ENCODE measurements around the gene ISLR.

The ISLR gene

DNA sequence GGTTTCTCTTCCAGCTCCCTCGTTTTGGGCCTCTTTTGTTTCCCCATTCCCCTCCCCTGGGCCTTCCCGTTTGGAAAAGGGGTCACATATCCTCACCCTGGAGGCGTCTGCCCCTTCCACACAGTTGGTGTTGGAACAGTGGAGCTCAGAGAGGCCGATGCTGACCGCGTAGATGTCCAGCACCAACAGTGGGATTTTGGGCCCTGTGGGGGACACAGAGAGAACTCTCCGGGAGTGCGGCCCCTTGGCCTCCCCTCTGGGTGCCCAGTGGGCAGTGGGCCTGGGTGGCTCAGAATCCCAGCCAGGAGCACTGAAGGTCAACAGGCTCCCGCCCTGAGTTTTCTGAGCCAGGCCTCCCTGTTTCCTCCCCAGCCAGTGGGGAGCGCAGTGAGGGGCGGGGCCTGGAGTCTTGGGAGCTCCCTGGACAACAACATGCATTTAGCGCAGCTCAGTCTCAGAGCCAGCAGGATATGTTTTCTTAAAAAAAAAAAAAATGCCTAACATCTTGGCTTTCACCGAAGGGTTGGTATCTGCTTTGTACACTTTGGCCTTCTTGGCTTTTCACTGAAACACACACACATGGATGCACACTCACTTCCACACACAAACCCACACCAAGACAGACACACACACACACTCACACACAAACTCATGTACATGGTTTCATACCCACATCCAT lies 670 bp upstream of the ISLR start:
- no peak for DNase-seq (ENCODE audit: low read depth, low spot score)

DNA sequence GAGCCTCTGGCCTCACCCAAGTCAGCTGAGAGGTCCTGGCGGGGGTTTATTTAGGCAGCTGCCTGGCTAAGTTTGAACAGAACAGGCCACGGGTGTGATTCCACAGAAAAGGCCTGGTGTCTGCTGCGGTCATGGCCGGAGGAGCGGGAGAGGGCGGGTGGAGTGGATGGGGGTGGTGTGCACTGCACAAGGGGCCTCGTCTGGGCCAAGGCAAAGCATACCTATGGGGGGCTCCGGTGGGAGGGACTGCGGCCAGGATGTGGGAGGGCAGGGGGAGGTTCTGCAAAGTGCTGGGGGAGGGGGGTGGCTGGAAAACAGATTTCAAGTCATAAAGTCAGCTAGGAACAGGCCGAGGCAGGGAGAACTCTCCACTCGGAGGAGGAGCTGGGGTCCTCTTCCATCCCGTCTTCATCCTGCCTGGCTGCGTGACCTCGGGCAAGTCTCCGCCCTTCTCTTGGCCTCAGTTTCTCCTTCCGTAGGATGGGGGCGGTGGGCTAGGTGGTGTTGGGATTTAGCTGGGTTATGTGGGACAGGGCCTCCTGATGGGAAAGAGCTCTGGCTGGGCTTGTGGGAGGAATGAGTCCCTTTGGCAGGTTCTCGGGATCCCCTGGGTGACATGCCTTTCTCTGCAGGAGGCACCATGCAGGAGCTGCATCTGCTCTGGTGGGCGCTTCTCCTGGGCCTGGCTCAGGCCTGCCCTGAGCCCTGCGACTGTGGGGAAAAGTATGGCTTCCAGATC lies 878 bp downstream of the ISLR start:
- DNase-seq (ENCODE audit: low read depth, low spot score): no peak

DNA sequence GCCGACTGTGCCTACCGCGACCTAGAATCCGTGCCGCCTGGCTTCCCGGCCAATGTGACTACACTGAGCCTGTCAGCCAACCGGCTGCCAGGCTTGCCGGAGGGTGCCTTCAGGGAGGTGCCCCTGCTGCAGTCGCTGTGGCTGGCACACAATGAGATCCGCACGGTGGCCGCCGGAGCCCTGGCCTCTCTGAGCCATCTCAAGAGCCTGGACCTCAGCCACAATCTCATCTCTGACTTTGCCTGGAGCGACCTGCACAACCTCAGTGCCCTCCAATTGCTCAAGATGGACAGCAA lies 1.4 kb downstream of the ISLR start:
- no peak for DNase-seq (ENCODE audit: low read depth, low spot score)

DNA sequence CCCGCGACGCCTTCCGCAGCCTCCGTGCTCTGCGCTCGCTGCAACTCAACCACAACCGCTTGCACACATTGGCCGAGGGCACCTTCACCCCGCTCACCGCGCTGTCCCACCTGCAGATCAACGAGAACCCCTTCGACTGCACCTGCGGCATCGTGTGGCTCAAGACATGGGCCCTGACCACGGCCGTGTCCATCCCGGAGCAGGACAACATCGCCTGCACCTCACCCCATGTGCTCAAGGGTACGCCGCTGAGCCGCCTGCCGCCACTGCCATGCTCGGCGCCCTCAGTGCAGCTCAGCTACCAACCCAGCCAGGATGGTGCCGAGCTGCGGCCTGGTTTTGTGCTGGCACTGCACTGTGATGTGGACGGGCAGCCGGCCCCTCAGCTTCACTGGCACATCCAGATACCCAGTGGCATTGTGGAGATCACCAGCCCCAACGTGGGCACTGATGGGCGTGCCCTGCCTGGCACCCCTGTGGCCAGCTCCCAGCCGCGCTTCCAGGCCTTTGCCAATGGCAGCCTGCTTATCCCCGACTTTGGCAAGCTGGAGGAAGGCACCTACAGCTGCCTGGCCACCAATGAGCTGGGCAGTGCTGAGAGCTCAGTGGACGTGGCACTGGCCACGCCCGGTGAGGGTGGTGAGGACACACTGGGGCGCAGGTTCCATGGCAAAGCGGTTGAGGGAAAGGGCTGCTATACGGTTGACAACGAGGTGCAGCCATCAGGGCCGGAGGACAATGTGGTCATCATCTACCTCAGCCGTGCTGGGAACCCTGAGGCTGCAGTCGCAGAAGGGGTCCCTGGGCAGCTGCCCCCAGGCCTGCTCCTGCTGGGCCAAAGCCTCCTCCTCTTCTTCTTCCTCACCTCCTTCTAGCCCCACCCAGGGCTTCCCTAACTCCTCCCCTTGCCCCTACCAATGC lies 2.0 kb downstream of the ISLR start:
- no peak for DNase-seq (ENCODE audit: low read depth, low spot score)

DNA sequence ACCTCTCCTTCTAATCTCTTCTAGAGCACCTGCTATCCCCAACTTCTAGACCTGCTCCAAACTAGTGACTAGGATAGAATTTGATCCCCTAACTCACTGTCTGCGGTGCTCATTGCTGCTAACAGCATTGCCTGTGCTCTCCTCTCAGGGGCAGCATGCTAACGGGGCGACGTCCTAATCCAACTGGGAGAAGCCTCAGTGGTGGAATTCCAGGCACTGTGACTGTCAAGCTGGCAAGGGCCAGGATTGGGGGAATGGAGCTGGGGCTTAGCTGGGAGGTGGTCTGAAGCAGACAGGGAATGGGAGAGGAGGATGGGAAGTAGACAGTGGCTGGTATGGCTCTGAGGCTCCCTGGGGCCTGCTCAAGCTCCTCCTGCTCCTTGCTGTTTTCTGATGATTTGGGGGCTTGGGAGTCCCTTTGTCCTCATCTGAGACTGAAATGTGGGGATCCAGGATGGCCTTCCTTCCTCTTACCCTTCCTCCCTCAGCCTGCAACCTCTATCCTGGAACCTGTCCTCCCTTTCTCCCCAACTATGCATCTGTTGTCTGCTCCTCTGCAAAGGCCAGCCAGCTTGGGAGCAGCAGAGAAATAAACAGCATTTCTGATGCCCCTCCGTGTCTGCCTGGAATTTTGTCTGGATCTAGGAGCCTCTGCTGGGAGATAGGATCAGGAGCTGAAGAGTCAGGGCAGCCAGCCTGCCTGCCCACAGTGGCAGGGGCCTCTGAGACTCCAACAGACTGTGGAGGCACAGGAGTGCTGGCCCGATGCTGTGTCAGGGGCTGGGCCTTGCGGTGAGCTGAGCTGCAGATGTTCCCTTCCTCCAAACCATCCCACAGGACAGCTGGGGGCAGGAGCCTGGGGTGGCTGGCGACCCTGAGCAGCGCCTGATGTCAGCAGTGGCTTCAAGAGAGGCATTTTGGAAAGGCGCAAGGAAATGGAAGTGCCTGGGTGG lies 3.0 kb downstream of the ISLR start:
- DNase-seq (ENCODE audit: low read depth, low spot score): no peak

DNA sequence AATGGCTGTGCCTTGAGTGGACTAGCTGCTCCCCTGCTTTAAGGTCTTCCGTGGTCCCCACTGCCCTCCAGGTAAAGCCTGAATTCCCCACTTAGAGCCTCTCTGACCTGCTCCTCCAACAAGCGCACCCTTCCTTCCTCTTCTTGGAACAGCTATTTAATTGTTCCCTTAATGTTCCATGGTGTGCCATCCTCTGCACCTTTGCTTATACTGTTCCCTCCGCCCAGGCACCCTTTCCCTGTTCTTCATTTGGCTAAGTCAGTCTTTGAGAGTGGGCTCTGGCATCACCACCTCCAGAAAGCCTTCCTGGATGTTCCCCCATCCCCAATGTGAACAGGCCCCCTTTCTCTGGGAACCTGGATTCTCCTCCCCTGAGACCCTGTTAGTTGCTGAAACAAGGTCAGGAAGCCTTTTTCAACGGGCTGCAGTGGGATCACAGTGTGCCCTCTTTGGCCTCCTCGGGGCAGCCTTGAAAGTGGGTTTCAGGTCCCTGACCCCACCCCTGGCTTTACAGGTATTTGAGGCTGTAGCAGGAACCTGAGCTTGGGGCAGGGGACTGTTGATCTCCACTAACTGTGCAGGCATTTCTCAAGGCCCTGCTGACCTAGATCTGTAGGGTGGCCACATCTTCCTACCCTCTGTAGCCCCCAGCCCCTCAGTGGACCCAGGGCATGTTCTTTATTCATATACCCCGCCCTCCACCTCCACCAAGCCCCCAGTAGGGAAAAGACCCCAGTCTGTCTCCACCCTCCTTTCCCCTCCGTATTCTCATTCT lies 5.0 kb downstream of the ISLR start:
- no peak for DNase-seq (ENCODE audit: low read depth, low spot score)

DNA sequence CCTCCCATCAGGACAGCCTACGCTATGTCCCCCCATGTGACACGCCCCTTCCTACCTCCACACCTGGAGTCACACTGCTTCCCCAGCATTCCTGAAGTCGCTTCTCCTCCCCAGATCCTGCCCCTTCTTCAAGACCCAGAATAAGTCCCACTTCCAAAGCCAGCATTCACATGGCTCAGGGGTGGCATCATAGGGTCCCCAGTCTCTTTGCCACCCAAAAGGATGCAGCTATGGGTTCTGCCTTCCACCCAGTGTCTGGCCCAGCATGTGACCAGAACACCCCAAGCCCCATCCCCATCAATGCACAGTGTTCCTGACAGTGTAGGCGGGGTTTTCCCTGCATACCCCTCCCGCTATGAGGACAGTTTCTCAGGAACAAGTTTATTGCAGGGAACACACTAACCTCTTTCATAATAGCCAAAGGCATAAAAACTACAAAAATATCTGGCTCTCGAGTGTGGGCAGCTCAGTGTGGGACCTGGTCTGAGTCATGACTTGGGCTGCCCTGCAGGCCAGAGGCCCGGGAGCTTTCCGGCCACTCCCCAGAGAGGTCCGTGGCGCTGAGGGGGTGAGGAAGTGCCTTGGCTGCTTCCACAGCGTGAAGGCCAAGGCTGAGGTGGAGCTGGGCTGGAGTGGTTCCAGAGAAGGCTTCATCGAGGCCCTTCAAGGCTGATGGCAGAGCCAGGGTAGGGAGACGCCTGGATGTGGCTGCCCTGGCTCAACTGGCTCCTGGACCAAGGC lies 5.8 kb downstream of the ISLR start:
- DNase-seq (ENCODE audit: low read depth, low spot score): no peak

DNA sequence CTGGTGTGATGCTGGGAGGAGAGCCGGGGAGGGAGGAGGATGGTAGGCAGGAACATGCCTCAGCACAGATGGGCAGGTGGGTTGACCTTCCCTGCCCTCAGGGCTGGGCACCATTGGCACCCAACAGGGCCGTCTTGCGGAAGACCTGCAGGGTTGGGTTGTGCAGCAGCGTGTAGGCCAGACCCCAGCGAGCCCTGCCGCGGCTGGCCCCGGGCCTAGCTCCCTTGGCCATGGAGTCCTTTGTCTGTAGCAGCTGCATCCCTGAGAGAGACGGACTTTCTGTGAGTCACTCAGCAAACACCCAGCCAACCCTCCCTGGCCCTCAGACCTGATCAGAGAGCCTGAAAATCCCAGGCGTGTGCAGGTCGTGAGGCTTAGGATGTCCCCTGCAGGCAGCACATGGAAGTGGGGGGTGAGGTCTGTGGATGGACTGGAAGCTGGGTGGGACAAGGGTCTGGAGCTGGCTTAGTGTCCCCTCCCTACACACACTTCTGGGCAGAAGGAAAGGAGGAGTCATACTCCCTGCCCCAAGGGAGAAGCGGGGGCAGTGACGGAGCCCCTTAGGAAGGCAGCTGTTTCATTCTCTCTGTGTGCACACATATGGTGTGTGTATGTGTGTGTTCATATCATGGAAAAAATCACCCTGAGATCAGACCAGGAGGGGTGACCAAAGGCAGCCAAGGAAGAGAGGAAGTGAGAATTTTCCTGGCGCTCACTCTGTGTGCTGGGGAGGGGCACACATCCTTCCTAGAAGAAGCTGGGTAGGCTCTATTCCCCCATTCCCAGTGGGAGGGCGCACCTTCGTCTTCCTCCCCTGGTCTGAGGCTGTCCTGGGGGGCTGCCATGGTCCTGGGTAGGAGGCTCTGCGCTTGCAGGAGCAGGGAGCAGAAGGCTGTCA lies 6.7 kb downstream of the ISLR start:
- DNase-seq (ENCODE audit: low read depth, low spot score): no peak

DNA sequence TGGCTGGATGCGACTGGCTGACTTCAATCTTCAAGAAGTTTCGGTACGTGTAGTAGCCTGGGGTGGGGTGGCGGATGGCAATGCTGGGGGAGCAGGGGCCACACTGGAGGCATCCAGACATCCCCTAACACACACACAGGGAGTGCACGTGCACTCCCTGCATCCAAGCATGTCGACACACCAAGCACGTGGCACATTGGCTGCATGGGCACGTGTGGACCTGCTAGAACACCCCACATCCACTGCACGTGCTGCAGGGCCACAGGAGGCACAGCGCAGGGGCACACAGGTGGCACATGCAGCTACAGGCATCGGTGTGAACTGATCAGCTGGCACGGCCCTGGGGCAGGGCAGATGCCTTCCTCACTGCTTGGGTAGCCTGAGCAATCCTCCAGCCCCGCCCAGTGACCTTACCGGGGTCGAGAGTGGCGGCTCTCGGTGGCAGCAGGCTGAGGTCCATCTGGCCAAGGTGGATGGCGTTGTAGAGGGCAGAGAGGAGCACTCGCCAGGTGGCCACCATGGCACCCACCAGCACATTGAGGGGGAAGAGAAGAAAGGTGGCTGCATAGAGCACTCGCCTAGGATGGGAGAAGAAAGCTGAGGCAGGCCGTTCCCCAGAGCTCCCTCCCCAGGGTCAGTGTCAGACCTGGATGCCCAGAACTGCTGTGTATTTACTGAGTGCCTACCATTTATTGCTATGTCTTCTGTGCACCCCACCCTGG lies 7.5 kb downstream of the ISLR start:
- no peak for DNase-seq (ENCODE audit: low read depth, low spot score)

DNA sequence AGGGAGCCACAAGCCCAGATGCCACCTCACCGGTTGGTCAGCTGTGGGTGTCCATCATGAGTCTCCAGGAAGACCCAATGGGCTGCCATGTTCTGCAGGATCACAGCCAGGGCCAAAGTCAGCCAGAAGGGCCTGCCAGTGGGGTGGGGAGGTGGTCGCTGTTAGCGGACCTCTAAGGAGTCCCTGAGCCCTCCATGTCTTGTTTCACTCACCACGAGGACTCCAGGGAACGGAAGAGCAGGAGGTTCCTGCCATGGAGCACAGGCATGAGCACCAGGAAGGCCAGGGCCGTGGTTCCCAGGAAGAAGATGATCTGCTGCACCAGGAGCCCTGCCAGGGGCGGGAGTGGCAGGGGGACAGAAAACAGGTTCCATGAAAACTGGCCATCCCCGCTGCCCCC lies 8.6 kb downstream of the ISLR start:
- DNase-seq (ENCODE audit: low read depth, low spot score): no peak

DNA sequence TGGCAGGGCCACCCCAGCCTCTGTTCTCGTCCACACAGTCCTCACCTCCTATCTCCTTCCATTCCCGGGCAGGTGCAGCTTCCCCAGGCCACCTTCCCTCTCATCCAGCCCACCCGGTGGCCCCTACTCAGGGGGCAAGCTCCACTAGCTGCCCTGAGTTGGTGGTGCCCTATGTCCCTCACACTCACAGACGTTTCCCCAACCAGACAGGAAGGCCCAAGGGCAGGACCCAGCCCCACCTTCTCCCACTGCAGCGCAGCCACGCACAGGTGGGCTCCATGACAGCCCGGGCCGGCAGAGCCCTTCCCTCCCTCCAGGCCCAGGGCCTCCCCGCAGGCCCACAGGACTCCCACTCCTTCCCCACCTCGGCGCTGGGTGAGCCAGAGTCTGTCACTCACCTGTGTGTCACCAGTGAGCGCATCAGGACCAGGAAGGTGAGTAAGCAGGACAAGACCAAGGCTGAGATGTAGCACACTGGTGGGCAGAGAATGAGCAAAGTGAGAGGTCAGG lies 11.1 kb downstream of the ISLR start:
- no peak for DNase-seq (ENCODE audit: low read depth, low spot score)

DNA sequence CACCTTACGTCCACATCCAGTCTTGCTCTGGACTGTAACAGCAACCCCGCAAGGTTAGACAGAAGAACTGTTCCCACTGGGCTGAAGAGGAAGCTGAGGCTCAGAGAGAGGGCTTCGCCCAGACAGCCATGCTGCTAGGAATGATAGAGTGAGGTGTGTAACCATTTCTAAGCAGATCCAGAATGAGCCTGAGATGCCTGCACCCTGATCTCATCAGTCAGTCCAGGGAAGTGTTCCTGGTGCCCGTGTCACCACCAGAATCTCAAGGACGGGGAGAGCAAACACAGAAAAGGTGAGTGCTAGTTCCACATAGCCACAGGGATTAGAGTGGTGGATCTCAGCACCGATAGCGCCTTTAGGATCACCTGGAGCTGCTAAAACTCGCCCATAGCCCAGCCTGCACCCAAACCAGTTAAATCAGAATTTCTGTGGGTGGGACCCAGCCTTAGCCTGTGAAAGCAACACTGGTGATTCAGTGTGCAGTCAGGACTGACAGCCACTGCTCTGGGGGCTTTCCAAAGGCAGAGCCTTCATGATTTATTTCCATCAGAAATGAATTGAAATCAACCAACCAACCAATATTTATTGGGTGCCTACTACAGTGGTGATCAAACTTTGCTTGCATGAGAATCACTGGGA lies 12.3 kb downstream of the ISLR start:
- DNase-seq (ENCODE audit: low read depth, low spot score): no peak

DNA sequence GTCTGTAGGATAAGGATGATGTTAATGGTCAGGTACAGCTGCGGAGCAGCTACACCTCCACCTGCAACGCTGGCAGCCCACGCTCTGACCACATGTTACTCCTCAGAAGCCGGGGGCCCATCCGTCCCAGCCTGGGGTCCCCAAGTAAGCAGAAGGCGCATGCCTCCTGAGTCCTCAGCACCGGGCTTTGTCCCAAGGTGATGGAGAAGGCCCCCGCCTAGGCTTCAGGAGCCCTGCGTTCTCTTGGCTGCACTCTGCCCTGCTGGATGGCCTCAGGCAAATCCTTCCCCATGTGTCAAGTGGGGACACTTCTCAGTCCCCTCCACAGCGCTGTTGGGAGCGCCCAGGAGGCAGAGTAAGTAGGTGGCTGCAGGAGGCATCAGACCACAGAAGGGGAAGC lies 14.7 kb downstream of the ISLR start:
- no peak for DNase-seq (ENCODE audit: low read depth, low spot score)

DNA sequence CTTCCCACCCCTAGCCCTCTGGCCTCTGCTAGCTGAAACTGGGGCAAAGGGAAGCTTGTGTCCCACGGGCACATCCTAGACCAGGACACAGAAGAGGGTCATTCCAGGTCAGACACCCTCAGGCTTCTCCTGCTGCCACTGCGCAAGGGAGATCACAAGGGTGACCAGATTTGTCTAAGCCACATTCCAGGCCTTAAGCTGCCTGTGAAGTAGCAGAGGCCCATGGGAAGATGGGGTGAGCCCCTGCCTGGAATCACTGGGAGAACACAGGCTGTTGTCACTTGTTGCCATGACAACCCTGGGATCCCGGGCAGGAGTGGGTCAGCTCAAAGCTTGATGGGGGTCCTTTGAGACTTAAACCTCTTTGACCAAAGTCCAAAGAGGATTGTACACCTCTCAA lies 18.3 kb downstream of the ISLR start:
- no peak for DNase-seq (ENCODE audit: low read depth, low spot score)

DNA sequence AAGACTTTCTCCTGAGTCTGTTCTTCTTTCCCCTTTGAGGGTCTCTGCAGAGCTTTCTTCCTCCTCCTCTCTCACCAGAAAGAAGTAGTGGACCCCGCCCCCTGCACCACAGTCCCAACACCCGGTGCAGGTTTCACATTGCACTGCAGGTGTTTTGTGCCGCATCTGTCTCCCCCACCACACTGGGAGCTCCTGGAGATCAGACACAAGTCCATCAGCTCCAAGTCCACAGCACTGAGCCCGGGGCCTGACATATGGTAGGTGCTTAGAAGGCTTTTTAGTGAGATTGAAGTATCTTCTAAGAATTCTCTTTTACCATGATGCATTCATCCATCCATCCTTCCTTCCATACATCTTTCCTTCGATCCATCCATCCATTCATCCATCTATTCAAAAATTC lies 19.2 kb downstream of the ISLR start:
- no peak for DNase-seq (ENCODE audit: low read depth, low spot score)

DNA sequence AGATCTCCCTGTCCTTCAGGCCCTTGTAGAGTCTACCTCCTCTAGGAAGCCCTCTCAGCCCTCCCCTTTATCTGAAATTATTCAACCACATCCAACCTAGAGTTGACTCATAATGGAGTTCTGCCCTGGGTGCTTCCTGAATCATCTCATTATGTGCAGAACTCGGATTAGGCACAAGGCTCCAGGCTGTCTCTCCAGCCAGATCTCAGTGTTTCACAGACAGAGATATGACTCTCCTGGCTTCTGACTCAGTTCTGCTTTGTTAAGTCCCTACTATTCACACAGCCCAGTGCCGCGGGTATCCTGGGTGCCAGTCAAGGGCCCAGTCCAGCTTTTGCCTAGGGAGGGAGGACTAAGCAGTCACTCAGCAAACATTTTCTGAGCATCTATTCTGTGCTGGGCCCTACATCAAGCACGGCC lies 19.8 kb downstream of the ISLR start:
- DNase-seq (ENCODE audit: low read depth, low spot score): no peak

DNA sequence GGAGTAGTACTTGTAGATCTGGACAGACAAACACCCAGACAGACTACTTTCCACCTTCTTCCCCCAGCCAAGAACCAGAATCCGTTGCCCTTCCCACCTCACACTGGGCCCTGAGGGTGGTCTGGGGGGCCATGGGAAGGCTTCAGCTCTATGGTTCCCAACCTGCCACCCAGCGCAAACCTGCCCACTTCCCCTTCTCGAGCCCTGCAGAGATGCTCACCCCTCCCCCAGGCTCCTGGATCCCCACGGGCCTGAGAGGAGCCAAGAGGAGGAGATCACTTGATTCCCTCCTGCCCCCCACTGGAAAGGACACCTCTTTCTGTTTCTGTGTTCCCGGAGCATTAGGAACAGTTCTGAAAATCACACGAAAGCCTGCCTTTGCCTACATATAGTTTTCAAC lies 20.4 kb downstream of the ISLR start:
- DNase-seq (ENCODE audit: low read depth, low spot score): no peak

Data from activated CD4-positive, CD25-positive, alpha-beta regulatory T cell treated with anti-CD3 and anti-CD28 coated beads, Interleukin-2, amount 50 U/mL, for 16 hours (primary cell).